Jurkat, Clone E6-1 (cell line): Measurements from ENCODE around the gene ADK.

Experiments used
- DNase-seq: peaks from one replicate; pipeline ENCODE4 v3.0.0-alpha.2; 2011; ENCODE audit warnings: low read depth, low spot score
- H3K4me3 ChIP-seq: 2 replicates; pipeline ENCODE4 v1.5.1; 2011; ENCODE audit warnings: mild to moderate bottlenecking, low read length, control low read depth, moderate library complexity

Gene ADK

DNA sequence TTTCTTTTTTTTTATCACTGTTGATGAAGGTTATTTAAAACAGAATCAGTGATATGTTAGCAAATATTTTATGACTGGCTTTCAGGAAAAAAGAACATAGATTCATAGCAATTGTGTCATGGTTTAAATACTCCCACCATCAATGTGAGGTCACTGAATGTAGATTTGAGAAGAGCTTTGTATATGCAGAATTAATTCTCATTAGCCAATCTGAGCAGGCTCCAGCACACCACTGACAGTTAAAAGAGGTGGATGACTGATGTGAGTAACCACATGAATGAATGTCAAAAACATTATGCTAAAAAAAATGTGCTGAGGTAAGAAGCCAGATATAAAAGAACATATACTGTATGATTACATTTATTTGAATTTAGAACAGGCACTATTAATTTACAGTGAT, 500.5 kb downstream of the ADK start:
- peak; percentile 27 for DNase-seq
- no peak overlapping the region for H3K4me3 ChIP-seq

DNA sequence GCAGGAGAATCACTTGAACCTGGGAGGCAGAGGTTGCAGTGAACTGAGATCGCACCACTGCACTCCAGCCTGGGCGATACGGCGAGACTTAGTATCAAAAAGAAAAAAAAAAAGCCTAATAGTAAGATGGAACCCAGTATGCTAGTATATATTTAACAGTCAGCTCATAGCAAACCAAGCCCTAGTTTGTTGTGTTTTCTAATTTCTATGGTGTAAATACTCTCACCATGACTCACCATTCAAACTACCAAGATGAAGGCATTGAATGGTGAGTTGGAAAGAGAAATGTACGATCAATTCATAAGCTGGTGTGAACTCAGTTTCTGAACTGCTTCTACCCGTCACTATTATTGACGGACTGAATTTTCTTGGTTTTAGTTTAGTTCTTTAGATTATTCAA, 501.6 kb downstream of the ADK start:
- H3K4me3 ChIP-seq, result no peak overlapping the region

DNA sequence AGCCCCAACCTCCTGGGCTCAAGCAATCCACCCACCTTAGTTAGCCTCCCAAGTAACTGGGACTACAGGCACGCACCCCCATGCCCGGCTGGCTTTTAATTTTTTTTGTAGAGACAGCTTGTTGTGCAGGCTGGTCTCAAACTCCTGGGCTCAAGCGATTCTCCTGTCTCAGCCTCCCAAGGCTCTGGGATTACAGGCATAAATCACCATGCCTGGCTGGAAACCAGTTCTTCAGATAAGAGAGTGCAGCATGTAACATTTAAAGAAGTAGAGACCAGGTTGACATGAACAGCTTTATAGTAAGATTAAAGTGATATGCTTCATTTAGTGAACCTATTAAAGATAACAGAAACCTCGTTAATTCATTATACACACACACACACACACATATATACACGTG, 507.5 kb downstream of the ADK start:
- DNase-seq, result no peak

More for the DNA sequence above, 501.6 kb downstream of the ADK start:
- DNase-seq, result no peak

DNA sequence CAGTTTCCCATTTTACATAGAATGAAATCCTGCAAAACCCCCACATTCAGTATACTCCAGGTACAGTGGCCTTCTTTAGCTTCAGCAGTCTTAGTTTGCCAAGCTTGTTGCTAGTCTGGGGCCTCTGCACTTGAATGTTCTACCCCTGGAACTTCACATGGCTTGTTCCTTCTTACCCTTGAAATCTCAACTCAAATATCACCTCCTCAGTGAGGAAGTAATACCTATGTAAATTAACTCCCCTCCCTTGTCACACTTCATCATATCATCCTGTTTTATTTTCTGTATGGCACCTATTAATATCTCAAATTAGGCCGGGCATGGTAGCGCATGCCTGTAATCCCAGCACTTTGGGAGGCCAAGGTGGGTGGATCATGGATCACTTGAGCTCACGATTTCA, 511.6 kb downstream of the ADK start:
- DNase-seq, result no peak
- H3K4me3 ChIP-seq, result no peak overlapping the region

More for the DNA sequence above, 507.5 kb downstream of the ADK start:
- H3K4me3 ChIP-seq, result no peak overlapping the region

DNA sequence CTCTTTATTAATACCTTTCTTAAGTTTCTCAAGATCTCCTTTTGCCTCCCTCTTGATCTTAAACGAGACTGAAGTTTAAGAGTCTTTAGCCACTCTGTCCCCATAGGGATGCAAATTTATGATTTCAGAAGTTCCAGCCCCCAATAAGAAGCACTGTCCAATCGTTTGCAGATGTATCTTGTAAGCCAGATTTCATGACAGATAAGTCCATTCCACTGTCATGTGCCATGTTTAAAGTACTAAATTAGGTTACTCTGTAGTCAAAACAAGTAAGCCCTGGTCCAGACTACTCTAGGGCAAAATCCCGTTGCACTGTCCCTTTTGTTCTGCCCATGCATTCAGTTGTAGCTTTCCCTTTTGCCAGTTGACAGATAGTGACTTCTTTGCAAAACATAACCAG, 518.2 kb downstream of the ADK start:
- H3K4me3 ChIP-seq, result no peak overlapping the region
- DNase-seq, result no peak

DNA sequence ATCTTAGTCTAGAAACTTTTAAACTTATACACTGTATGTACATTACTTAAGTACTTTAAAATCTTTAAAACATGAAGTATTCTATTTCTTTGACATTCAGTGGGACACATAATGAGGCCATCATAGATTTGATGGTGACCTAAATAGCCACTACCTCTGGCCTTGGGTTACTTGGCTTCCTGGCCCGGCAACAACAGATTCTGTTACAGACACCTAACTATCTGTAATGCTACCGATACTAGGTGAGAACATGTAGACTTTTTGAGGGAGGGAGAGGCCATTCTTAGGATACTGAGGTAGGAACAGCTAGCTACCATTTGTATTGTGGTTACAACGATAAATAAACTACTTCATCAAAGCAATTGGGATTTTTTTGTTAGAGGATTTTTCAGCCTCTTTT, 520.7 kb downstream of the ADK start:
- H3K4me3 ChIP-seq, result no peak overlapping the region
- no peak for DNase-seq

DNA sequence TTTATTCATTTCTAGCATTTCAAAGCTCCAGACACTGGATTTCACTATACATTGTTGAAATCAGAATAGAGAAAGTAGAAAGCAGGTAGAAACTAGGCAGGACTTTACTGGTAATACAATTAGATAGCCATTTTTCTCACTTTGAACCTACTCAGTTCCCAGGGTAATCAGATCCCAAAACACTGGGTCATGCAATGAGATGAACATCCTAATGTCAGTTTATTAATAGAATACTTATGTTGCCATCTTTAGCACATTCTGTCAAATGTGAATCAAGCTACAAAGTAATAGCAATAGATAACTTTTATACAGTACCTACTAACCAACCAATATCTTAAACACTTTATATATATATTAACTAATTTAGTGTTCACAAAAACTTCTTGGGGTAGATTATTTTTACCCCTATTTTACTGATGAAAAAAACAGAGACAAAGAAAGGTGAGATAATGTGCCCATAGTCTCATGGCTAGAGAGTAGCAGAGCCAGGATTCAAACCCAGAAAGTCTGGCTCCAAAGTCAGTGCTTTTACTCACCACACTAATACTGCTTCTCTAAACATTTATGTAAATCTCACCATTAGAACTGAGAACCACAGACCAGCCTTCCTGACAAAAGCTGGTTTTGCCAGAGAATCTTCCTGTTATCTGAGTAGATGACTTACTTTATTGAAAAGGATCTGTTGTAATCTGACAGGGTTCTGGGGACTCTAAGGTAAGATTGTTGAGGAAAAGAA, 521.6 kb downstream of the ADK start:
- H3K4me3 ChIP-seq, result no peak overlapping the region
- DNase-seq, result no peak

- no peak for DNase-seq
- no peak overlapping the region for H3K4me3 ChIP-seq
These were observed 523.9 kb downstream of the ADK start for GRCh38 chr10:74674927-74675326.

- H3K4me3 ChIP-seq, result no peak overlapping the region
- DNase-seq, result no peak
These were observed 524.5 kb downstream of the ADK start for GRCh38 chr10:74675484-74675883.

- no peak for DNase-seq
- H3K4me3 ChIP-seq, result no peak overlapping the region
These were observed 526.9 kb downstream of the ADK start for GRCh38 chr10:74677951-74678350.

DNA sequence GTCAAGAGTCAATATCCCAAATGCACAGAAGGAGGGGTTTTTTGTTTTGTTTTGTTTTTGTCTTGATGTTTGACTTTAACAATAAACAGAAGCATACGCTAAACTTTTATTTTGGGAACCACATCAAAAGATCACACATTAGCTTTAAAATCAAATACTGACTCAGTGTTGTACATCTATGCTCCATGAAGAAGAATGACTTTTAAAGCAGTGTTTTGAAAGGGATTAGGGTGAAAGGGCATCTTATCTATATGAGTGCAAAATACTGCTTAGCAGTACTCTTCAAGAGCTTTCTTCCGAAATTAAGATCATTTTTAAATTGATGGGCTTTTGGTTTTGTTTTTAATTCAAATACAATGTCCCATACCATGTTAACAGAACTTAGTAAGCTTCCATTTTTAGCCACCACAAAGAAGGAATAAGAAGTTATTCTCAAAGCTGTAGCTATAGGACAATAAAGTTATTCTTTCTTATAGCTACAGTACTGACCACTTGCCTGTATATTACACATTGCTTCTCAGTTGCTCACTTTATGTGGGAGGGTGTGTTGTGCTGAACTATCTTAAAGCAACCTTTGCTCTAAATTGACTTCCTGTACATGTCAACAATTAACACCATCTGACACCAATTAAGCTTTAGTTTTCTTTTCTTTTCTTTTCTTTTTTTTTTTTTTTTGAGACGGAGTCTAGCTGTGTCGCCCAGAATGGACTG, 531.1 kb downstream of the ADK start:
- no peak for DNase-seq
- H3K4me3 ChIP-seq, result no peak overlapping the region

GRCh38 chr10:74683067-74683466, 532.0 kb downstream of the ADK start:
- DNase-seq, result no peak
- H3K4me3 ChIP-seq, result no peak overlapping the region

- H3K4me3 ChIP-seq, result no peak overlapping the region
- DNase-seq, result no peak
These were observed 532.8 kb downstream of the ADK start for GRCh38 chr10:74683621-74684364.

- DNase-seq, result no peak
- no peak overlapping the region for H3K4me3 ChIP-seq
These were observed 533.4 kb downstream of the ADK start for GRCh38 chr10:74684462-74684861.

- no peak for DNase-seq
- H3K4me3 ChIP-seq, result no peak overlapping the region
These were observed 534.5 kb downstream of the ADK start for GRCh38 chr10:74685564-74685963.

DNA sequence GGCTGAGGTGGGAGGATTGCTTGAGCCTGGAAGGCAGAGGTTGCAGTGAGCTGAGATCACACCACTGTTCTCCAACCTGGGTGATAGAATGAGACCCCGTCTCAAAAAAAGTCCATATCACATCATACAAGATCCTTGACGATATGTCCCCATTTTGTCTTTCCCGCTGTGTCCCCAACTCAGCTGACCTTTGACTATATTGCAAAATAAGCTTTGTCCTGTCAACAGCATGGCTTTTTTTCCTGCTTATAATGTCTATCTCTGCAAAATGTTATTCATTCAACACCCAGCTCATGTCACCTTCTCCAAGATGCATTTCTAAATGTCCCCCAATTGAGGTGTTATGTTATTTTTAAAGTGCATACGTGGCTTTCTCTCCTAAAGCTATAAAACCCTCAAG, 539.4 kb downstream of the ADK start:
- no peak for DNase-seq
- H3K4me3 ChIP-seq, result no peak overlapping the region

DNA sequence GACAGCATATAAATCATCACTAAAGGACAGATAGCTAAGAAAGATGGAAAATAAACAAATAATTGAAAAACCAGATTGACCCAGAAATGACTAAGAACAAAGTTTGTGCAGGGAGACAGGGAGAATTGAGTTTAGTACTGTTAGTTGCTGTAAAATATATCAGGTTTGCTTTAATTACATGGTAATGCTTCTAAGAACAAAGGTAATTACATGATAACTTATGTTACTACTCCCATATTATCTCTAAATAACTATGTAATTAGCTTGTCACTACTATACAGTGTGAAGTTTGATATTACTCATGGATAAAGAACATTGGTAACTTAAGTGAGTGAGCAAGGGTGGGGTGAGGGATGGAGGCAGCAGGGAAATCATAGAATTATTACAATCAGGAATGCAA, 540.1 kb downstream of the ADK start:
- H3K4me3 ChIP-seq, result no peak overlapping the region
- DNase-seq, result no peak

- no peak for DNase-seq
- H3K4me3 ChIP-seq, result no peak overlapping the region
These were observed 553.8 kb downstream of the ADK start for GRCh38 chr10:74704629-74705357.

- H3K4me3 ChIP-seq, result no peak overlapping the region
These were observed 554.4 kb downstream of the ADK start for GRCh38 chr10:74705358-74705980.

More at GRCh38 chr10:74705358-74705980, 554.4 kb downstream of the ADK start:
- no peak for DNase-seq
